SK-N-SH (cell line): ENCODE data around the gene ROBO1. TPM values are rescaled to one million over a fixed set of nuclear protein-coding genes. Genes with fewer than 3 reads are reported as not detected.

ENCODE experiments used
- CTCF ChIA-PET: fragments of 300-600, 350-600 bp; formaldehyde crosslinking; extraction: SDS; loops from one replicate; lab custom pipeline; 2021; lab: Yijun Ruan, JAX
- POLR2A ChIA-PET: fragments of 350-600 bp; sonication (Branson Sonifier 250); formaldehyde crosslinking; extraction: SDS; loops from one replicate; lab custom pipeline; 2020; ENCODE audit warnings: antibody characterized with exemption, inconsistent platforms; lab: Yijun Ruan, JAX
- DNase-seq: peaks from one replicate; pipeline ENCODE4 v3.0.0; 2012
- H2AFZ ChIP-seq: fragments of 200-600 bp; sonication (generic); 2 replicates; pipeline ENCODE4 v1.8.1; 2016; ENCODE audit warnings: antibody characterized with exemption, mild to moderate bottlenecking, low read depth
- H3F3A ChIP-seq: fragments of 200-600 bp; sonication (generic); replicated peaks from 2 replicates; pipeline ENCODE3; 2016; ENCODE audit warnings: antibody characterized with exemption, mild to moderate bottlenecking; ENCODE audit not compliant: insufficient read depth
- H3K27ac ChIP-seq, 2 experiments: fragments of 200-500 bp in 1 of 2; fragments of 200-600 bp in 1 of 2; sonication (Bioruptor generic) in 1 of 2; sonication (generic), shearing (Covaris generic) in 1 of 2; 2 replicates each; pipeline versions ENCODE4 v1.5.1 to v1.6.1; 2014 to 2016; ENCODE audit warnings: low read depth in 2 of 2, inconsistent platforms in 1 of 2, low read length in 1 of 2, mild to moderate bottlenecking in 1 of 2, mixed read lengths in 1 of 2
- H3K27me3 ChIP-seq: fragments of 200-600 bp; sonication (generic), shearing (Covaris generic); 2 replicates; pipeline ENCODE4 v1.6.1; 2016; ENCODE audit warnings: mixed run types; ENCODE audit not compliant: insufficient read depth
- H3K36me3 ChIP-seq, 2 experiments: fragments of 200-500 bp in 1 of 2; fragments of 200-600 bp in 1 of 2; sonication (Bioruptor generic) in 1 of 2; sonication (generic) in 1 of 2; replicated peaks in 1 of 2; 2 replicates each; pipeline versions ENCODE3 to v1.5.1; 2014 to 2016; ENCODE audit warnings: low read length in 1 of 2, mild to moderate bottlenecking in 1 of 2; ENCODE audit not compliant: insufficient read depth in 2 of 2, control insufficient read depth in 1 of 2
- H3K4me1 ChIP-seq, 2 experiments: fragments of 200-500 bp in 1 of 2; fragments of 200-600 bp in 1 of 2; sonication (Bioruptor generic) in 1 of 2; sonication (generic), shearing (Covaris generic) in 1 of 2; 2 replicates each; pipeline versions ENCODE4 v1.5.1 to v1.6.1; 2014 to 2016; ENCODE audit warnings: low read depth in 1 of 2, low read length in 1 of 2, mixed run types in 1 of 2; ENCODE audit not compliant: insufficient read depth in 2 of 2, control insufficient read depth in 1 of 2
- H3K4me2 ChIP-seq: fragments of 200-600 bp; sonication (generic), shearing (Covaris generic); 2 replicates; pipeline ENCODE4 v1.6.1; 2017; ENCODE audit warnings: mixed run types
- H3K4me3 ChIP-seq, 2 experiments: fragments of 200-500 bp in 1 of 2; fragments of 200-600 bp in 1 of 2; sonication (Bioruptor generic) in 1 of 2; sonication (generic), shearing (Covaris generic) in 1 of 2; 2 replicates each; pipeline versions ENCODE4 v1.5.1 to v1.8.1; 2014 to 2016; ENCODE audit warnings: low read depth in 2 of 2, inconsistent platforms in 1 of 2, low read length in 1 of 2, mild to moderate bottlenecking in 1 of 2, mixed read lengths in 1 of 2, moderate library complexity in 1 of 2
- H3K79me2 ChIP-seq: fragments of 200-600 bp; sonication (generic); 2 replicates; pipeline ENCODE4 v1.8.1; 2017; ENCODE audit warnings: mild to moderate bottlenecking; ENCODE audit not compliant: insufficient read depth
- H3K9ac ChIP-seq: fragments of 200-600 bp; sonication (generic); 2 replicates; pipeline ENCODE4 v1.6.1; 2017; ENCODE audit warnings: mixed run types
- H3K9me2 ChIP-seq: fragments of 200-600 bp; sonication (generic); 2 replicates; pipeline ENCODE4 v1.6.1; 2017; ENCODE audit warnings: mixed run types
- H3K9me3 ChIP-seq: fragments of 200-600 bp; sonication (generic); 2 replicates; pipeline ENCODE4 v1.6.1; 2017; ENCODE audit warnings: mixed run types, mild to moderate bottlenecking, moderate library complexity
- H4K20me1 ChIP-seq: fragments of 200-600 bp; sonication (generic); 2 replicates; pipeline ENCODE4 v1.6.1; 2017; ENCODE audit warnings: mild to moderate bottlenecking, mixed run types; ENCODE audit not compliant: insufficient read depth
- EP300 ChIP-seq, 2 experiments: IDR thresholded peaks; 2 replicates each; pipeline versions ENCODE4 v1.4.0 to v1.6.1; 2012; ENCODE audit warnings: borderline replicate concordance in 1 of 2, low read depth in 1 of 2, low read length in 1 of 2
- FOSL2 ChIP-seq: IDR thresholded peaks from 2 replicates; pipeline ENCODE4 v1.4.0; 2012; ENCODE audit warnings: low read depth, mild to moderate bottlenecking, moderate library complexity, borderline replicate concordance
- JUND ChIP-seq: IDR thresholded peaks from 2 replicates; pipeline ENCODE4 v1.4.0; 2012
- NFIC ChIP-seq: IDR thresholded peaks from 2 replicates; pipeline ENCODE4 v1.4.0; 2012; ENCODE audit warnings: borderline replicate concordance
- NRF1 ChIP-seq: IDR thresholded peaks from 2 replicates; pipeline ENCODE4 v1.6.1; 2012; ENCODE audit warnings: low read depth, mild to moderate bottlenecking, low read length
- POLR2AphosphoS5 ChIP-seq: IDR thresholded peaks from 2 replicates; pipeline ENCODE4 v1.6.1; 2012; ENCODE audit warnings: low read depth, low read length
- RFX5 ChIP-seq: IDR thresholded peaks from 2 replicates; pipeline ENCODE4 v1.6.1; 2012; ENCODE audit warnings: mild to moderate bottlenecking, improper control_type of control experiment, low read length
- TCF12 ChIP-seq: IDR thresholded peaks from 2 replicates; pipeline ENCODE4 v1.4.0; 2012
- WGBS: methylation state at CpG from one replicate; pipeline ENCODE4 v1.1.6; 2017; ENCODE audit warnings: low lambda C conversion rate; 5-methylcytosine and 5-hydroxymethylcytosine counted together
- polyA plus RNA-seq, 3 experiments: library from polyadenylated mRNA; depleted of rRNA; stranded (reverse); fragments of >200 nt; gene quantifications; 2 replicates each; pipeline ENCODE4 v1.2.3, GENCODE V29; 2012
- TF ChIP-seq, protein P1 (sequence below): IDR thresholded peaks from 2 replicates; pipeline ENCODE4; 2012

ROBO1 gene
- polyA plus RNA-seq, 1 of the 3 experiments (the other 2 are of a cell fraction) = 22.7 TPM

DNA sequence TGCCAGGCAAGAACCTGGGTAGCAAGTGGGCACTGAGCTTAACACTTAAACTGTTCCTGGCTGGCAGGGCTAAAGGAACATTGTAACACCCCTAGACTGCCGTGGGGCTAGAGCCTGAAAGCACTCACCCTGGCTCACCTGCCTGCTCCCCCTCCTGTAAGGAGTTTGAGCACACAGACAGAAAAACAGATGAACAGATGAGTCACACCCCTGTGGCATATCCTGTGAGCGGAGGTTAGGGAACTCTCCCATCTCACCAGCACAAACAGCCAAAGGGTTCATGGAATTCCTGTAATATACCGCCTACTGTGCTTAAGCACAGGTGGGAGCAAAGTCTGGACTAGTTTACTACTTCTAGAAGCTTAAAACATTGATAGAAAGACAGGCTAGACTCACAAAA, 300.1 kb downstream of the ROBO1 start:
- ChIA-PET CTCF (no interaction called here), POLR2A (no interaction called here)
- TF ChIP-seq TCF12 (peak; percentile 21; the same call in 1 of the 2 replicates), POLR2AphosphoS5 (no peak), FOSL2 (peak; percentile 59; the same call in 1 of the 2 replicates)
- no peaks in the 10 kb centered on the region; a peak in 1 of 4 replicates for H3K4me1 ChIP-seq
- H2AFZ ChIP-seq = 0 out of 2 replicates have a peak overlapping the region, but pooled peaks have one; percentile 63
- no peaks in the 10 kb centered on the region for H3K9me3 ChIP-seq
- H3K4me3 ChIP-seq = no peak overlapping the region
- no peak for DNase-seq
- H3K4me2 ChIP-seq = no peak overlapping the region
- H3K36me3 ChIP-seq = no peaks in the 10 kb centered on the region
- H4K20me1 ChIP-seq = no peaks in the 10 kb centered on the region
- WGBS = 46% methylated on average over 2 of the region's 3 CpGs
- no peaks in the 10 kb centered on the region for H3K79me2 ChIP-seq
- H3K9ac ChIP-seq = no peak overlapping the region
- H3K9me2 ChIP-seq = no peaks in the 10 kb centered on the region; the same call in 1 of the 2 replicates
- no peaks in the 10 kb centered on the region for H3K27me3 ChIP-seq
- H3K27ac ChIP-seq = no peak overlapping the region
- H3F3A ChIP-seq = no peaks in the 10 kb centered on the region

DNA sequence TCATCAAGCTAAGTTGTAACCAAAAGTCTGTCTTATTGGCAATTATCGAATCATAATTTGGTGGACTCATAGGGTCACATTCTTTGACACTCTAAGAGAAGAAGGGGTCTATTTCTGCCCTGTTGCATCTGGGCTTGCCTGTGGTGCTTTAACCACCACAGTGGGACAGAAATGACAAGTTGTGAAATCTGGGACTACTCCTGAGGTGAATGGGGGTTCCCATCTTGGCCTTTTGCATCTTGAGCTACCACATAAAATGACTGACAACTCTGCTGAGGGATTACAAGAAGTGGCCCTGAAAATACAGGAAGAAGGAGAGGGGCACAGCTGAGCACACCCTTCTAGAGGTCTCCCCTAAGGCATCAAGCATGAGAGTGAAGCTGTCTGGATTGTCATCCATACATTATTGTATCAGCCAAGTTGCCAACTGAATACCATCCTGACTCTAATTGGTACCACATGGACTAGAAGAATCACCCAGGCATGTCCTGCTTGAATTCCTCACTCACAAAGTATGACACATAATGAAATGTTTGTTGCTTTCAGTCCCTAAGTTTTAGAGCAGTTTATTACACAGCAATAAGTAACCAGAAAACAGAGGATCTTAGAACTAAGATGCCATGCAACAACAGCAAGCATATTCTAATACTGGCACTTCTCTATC, 306.5 kb downstream of the ROBO1 start:
- Histone ChIP-seq H3K79me2 (no peaks in the 10 kb centered on the region), H2AFZ (no peak overlapping the region), H3K9me3 (no peaks in the 10 kb centered on the region), H3K36me3 (no peaks in the 10 kb centered on the region), H4K20me1 (no peaks in the 10 kb centered on the region), H3F3A (no peaks in the 10 kb centered on the region), H3K9me2 (no peaks in the 10 kb centered on the region; the same call in 1 of the 2 replicates), H3K27me3 (no peaks in the 10 kb centered on the region), H3K4me2 (no peak overlapping the region), H3K9ac (no peak overlapping the region), H3K4me1 (peaks cover 0 to 4% of the 10 kb centered on the region in 2 experiments; a peak in 1 of 4 replicates), H3K27ac (peak overlapping the region in 1 of 2 experiments; percentile 53; a peak in 2 of 4 replicates), H3K4me3 (no peak overlapping the region)
- POLR2A ChIA-PET = no interaction called here
- peak; percentile 87 for TF ChIP-seq TCF12
- peak; percentile 35; the same call in 1 of the 2 replicates for TF ChIP-seq JUND
- TF ChIP-seq, protein P1, sequence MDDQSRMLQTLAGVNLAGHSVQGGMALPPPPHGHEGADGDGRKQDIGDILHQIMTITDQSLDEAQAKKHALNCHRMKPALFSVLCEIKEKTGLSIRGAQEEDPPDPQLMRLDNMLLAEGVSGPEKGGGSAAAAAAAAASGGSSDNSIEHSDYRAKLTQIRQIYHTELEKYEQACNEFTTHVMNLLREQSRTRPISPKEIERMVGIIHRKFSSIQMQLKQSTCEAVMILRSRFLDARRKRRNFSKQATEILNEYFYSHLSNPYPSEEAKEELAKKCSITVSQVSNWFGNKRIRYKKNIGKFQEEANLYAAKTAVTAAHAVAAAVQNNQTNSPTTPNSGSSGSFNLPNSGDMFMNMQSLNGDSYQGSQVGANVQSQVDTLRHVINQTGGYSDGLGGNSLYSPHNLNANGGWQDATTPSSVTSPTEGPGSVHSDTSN = peak; percentile 56
- TF ChIP-seq NFIC = 0 out of 2 replicates have a peak, but pooled peaks have one; percentile 5
- peak in 1 of 2 experiments; percentile 34; a peak in 1 of 4 replicates for TF ChIP-seq EP300 (IDR thresholded peaks at IDR 0.05; ENCODE audit: borderline replicate concordance in 1 of 2, low read depth in 1 of 2, low read length in 1 of 2)
- TF ChIP-seq NRF1 = no peak
- 77% methylated on average over 1 of the region's 1 CpG for WGBS
- DNase-seq = peak; percentile 3
- CTCF ChIA-PET = interaction anchor here (0.6 to 1.3 kb wide), 2 partner anchors 12 to 25 kb away, joined by 3 read pairs; no protein-coding TSS in a partner anchor

DNA sequence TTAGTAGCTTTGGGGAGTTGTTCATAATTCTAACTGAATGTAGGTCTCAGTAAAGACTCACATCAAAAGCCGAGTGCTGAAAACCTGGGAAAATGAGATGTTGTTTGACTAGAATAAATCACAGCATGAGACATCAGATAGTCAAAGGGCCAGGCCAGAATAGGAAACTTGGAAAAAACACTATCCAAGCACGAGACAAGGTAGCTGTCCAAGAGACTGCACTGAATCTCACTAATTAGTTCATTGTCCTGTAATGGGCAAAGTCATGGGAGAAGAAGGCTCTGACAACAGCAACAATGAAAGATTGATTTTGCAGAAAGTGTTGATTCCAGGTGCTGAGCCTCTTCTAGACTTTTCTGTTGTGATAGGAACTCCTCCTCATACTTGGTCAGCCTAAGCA, 314.2 kb downstream of the ROBO1 start:
- Histone ChIP-seq H3K9ac (no peak overlapping the region), H3K36me3 (no peaks in the 10 kb centered on the region), H3K27ac (no peak overlapping the region), H3K79me2 (no peaks in the 10 kb centered on the region), H3K4me1 (no peaks in the 10 kb centered on the region), H3K9me2 (no peaks in the 10 kb centered on the region), H3K4me2 (no peak overlapping the region), H2AFZ (no peak overlapping the region), H3K27me3 (no peaks in the 10 kb centered on the region), H4K20me1 (no peaks in the 10 kb centered on the region), H3F3A (no peaks in the 10 kb centered on the region)
- DNase-seq = no peak
- POLR2A ChIA-PET = no interaction called here
- TF ChIP-seq RFX5 (no peak), TCF12 (no peak)
- TF ChIP-seq, all 33 proteins: peak for 0
- no peaks in the 10 kb centered on the region for H3K9me3 ChIP-seq
- WGBS = 53% methylated on average over 2 of the region's 2 CpGs
- CTCF ChIA-PET = no interaction called here
- no peak overlapping the region for H3K4me3 ChIP-seq
